Measurements from ENCODE around the gene PKP4. TPM values are rescaled to one million over a fixed set of nuclear protein-coding genes. Genes with fewer than 3 reads are reported as not detected.
A peak's percentile ranks its signal among the peaks of the same experiment; 100 is the strongest.

PKP4 gene, protein sequence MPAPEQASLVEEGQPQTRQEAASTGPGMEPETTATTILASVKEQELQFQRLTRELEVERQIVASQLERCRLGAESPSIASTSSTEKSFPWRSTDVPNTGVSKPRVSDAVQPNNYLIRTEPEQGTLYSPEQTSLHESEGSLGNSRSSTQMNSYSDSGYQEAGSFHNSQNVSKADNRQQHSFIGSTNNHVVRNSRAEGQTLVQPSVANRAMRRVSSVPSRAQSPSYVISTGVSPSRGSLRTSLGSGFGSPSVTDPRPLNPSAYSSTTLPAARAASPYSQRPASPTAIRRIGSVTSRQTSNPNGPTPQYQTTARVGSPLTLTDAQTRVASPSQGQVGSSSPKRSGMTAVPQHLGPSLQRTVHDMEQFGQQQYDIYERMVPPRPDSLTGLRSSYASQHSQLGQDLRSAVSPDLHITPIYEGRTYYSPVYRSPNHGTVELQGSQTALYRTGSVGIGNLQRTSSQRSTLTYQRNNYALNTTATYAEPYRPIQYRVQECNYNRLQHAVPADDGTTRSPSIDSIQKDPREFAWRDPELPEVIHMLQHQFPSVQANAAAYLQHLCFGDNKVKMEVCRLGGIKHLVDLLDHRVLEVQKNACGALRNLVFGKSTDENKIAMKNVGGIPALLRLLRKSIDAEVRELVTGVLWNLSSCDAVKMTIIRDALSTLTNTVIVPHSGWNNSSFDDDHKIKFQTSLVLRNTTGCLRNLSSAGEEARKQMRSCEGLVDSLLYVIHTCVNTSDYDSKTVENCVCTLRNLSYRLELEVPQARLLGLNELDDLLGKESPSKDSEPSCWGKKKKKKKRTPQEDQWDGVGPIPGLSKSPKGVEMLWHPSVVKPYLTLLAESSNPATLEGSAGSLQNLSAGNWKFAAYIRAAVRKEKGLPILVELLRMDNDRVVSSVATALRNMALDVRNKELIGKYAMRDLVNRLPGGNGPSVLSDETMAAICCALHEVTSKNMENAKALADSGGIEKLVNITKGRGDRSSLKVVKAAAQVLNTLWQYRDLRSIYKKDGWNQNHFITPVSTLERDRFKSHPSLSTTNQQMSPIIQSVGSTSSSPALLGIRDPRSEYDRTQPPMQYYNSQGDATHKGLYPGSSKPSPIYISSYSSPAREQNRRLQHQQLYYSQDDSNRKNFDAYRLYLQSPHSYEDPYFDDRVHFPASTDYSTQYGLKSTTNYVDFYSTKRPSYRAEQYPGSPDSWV
- 10 to 100 TPM; 18.0 to 23.8 (median 21.0) TPM for total RNA-seq
- 10 to 100 TPM in 1 of 3 donors, 1 to 10 TPM in 2; 6.8 to 17.7 (median 9.8) TPM for polyA plus RNA-seq
- long read RNA-seq, donor 1, partial matches to known transcripts, result 2 of 8 reads
- long read RNA-seq, donor 1, other reads (novel, unspliced or antisense), result 6 of 8 reads
- long read RNA-seq, donor 2, partial matches to known transcripts, result 6 of 14 reads
- long read RNA-seq, donor 2, other reads (novel, unspliced or antisense), result 7 of 14 reads

GRCh38 chr2:158456309-158457066 is at the start of gene PKP4, which contains the start of gene CCDC148:
PKP4 (plus strand) TSS chr2:158456952; CDS start chr2:158533185, 76,233 bp downstream.
CCDC148 (minus strand) TSS chr2:158456753; CDS start chr2:158456439, 314 bp downstream.
- Histone ChIP-seq H3K9me3 (no peaks in the 10 kb centered on the region), H3K27me3 (ENCODE audit: insufficient read depth in 3 of 3, low read length in 2 of 3) (no peaks in the 10 kb centered on the region), H3K36me3 (ENCODE audit: insufficient read depth in 1 of 2, low read depth in 1 of 2) (no peaks in the 10 kb centered on the region), H3K27ac (peak within 1 kb of the TSS; percentile 91), H3K4me3 (peak within 1 kb of the TSS; percentile 85), H3K4me1 (peaks cover 22% of the 10 kb centered on the region)
- ATAC-seq, result peak; percentile 93 to 98 (median 96)
- intact Hi-C loops (cut with DNase I), result loop anchor here (5.0 to 10.0 kb wide), 3 partner anchors 168 to 298 kb away; no protein-coding TSS in a partner anchor
- DNase-seq, result peak; percentile 88 to 91
- WGBS, 3 donors, result 0 to 1% (median 0%) methylated on average over 26 to 48 of the region's 48 CpGs
- TF ChIP-seq CTCF (IDR thresholded peaks at IDR 0.05), result no peak

DNA sequence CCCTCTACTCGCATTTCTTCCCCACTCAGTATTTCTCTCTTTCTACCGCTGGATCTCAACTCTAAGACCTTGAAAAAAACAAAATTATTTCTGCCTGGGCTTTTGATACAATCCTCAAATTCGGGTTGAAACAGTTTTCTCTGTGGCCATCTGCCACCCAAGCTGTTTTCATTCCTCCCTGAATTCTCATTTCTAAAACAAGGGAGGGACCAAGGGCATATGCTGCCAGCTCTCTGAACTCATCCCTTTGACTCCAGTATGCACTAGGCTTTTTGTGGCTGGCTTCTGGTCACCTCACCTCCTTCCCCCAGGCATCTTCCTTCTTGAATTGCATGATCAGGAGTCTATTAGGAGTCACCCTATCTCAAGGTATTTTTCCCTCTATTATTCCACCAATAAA is 49.7 kb upstream of the PKP4 start:
- WGBS, 3 donors, result 61 to 63% (median 62%) methylated on average over 3 of the region's 3 CpGs
- Histone ChIP-seq H3K27me3 (ENCODE audit: insufficient read depth in 3 of 3, low read length in 2 of 3) (no peaks in the 10 kb centered on the region), H3K27ac (no peak overlapping the region), H3K9me3 (no peaks in the 10 kb centered on the region), H3K36me3 (ENCODE audit: insufficient read depth in 1 of 2, low read depth in 1 of 2) (no peaks in the 10 kb centered on the region), H3K4me3 (no peak overlapping the region), H3K4me1 (no peaks in the 10 kb centered on the region)
- no peak for ATAC-seq
- intact Hi-C loops (cut with DNase I), result no loop called here
- no peak for TF ChIP-seq CTCF (IDR thresholded peaks at IDR 0.05)
- no peak for DNase-seq

DNA sequence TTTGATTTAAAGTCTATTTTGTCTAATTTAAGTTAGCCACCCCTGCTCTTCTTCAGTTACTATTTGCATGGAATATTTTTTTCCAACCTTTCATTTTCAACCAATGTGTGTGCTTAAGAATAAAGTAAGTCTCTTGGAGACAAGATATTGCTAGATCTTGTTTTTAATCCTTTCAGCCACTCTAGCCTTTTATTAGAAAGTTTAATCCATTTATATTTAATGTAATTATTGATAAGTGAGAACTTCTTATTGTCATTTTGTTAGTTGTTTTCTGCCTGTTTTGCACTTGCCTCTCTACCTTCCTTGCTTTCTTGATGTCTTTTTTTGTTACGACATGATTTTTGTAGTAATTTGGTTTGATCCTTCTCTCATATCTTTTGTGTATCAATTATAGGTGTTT is 46.6 kb upstream of the PKP4 start:
- WGBS, 3 donors, result 97 to 100% (median 97%) methylated on average over 1 of the region's 1 CpG
- Histone ChIP-seq H3K36me3 (ENCODE audit: insufficient read depth in 1 of 2, low read depth in 1 of 2) (no peaks in the 10 kb centered on the region), H3K4me3 (no peak overlapping the region), H3K4me1 (no peaks in the 10 kb centered on the region), H3K27me3 (ENCODE audit: insufficient read depth in 3 of 3, low read length in 2 of 3) (no peaks in the 10 kb centered on the region), H3K27ac (no peak overlapping the region), H3K9me3 (no peaks in the 10 kb centered on the region)
- intact Hi-C loops (cut with DNase I), result no loop called here
- TF ChIP-seq CTCF (IDR thresholded peaks at IDR 0.05), result no peak
- ATAC-seq, result no peak
- no peak for DNase-seq

DNA sequence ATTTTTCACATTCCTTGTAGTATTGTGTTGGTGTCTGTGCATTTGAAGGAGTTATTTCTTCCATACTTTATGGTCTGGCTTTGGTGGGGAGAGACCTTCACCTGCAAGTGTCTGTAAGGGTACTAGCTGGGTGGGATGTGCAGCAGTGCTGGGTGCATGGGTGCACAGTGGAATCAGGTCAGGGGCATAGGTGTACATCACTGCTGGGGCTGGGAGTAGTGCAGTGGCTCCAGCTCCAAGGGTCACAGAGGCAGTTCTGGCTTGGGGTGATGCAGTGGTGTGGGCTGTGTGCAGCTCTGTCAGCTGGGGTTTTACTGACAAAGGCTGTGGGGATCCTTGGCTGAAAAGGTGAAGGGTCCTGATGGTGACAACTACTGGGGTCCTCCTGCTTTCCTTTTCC is 45.0 kb upstream of the PKP4 start:
- no peak for TF ChIP-seq CTCF (IDR thresholded peaks at IDR 0.05)

More for the DNA sequence above, 45.0 kb upstream of the PKP4 start:
- H3K27me3 ChIP-seq (ENCODE audit: insufficient read depth in 3 of 3, low read length in 2 of 3), result no peaks in the 10 kb centered on the region
- H3K4me3 ChIP-seq, result no peak overlapping the region
- DNase-seq, result no peak
- H3K9me3 ChIP-seq, result no peaks in the 10 kb centered on the region
- ATAC-seq, result no peak
- H3K4me1 ChIP-seq, result no peaks in the 10 kb centered on the region
- no peak overlapping the region for H3K27ac ChIP-seq
- intact Hi-C loops (cut with DNase I), result no loop called here
- no peaks in the 10 kb centered on the region for H3K36me3 ChIP-seq (ENCODE audit: insufficient read depth in 1 of 2, low read depth in 1 of 2)
